PC-9 (cell line): ENCODE results near the gene KCNK17. TPM values are rescaled to one million over a fixed set of nuclear protein-coding genes. Genes with fewer than 3 reads are reported as not detected.
A peak's percentile ranks its signal among the peaks of the same experiment; 100 is the strongest.

Source experiments
- BruUV-seq: library from RNA; stranded (reverse); fragments of 400-500 nt; replicated peaks from 2 replicates; lab custom pipeline; 2021; lab: Mats Ljungman, UMichigan
- CTCF ChIA-PET: fragments of 300-600 bp; sonication (Branson Sonifier 250); formaldehyde crosslinking; loops from one replicate; lab custom pipeline; 2022; ENCODE audit warnings: antibody characterized with exemption; lab: Charles Lee
- POLR2A ChIA-PET: fragments of 300-600 bp; sonication (Branson Sonifier 250); formaldehyde crosslinking; loops from one replicate; lab custom pipeline; 2022; ENCODE audit warnings: antibody characterized with exemption; ENCODE audit not compliant: unreplicated experiment; lab: Charles Lee
- DNase-seq, 2 experiments: peaks; one replicate each; pipeline versions ENCODE4 v3.0.0 to v3.0.0-alpha.2; 2015 to 2022; ENCODE audit warnings: mixed read lengths in 1 of 2
- H2AFZ ChIP-seq: fragments of 200-600 bp; sonication (generic); 2 replicates; pipeline ENCODE4 v1.8.1; 2017; ENCODE audit warnings: antibody characterized with exemption
- H3F3A ChIP-seq: fragments of 200-600 bp; sonication (generic); 2 replicates; pipeline ENCODE4 v1.8.1; 2017; ENCODE audit warnings: antibody characterized with exemption, mild to moderate bottlenecking, low read depth; ENCODE audit not compliant: insufficient read depth
- H3K27ac ChIP-seq: fragments of 200-600 bp; sonication (generic); 2 replicates; pipeline ENCODE4 v1.6.1; 2016; ENCODE audit warnings: mixed run types
- H3K27me3 ChIP-seq: fragments of 200-600 bp; sonication (generic); 2 replicates; pipeline ENCODE4 v1.6.1; 2016; ENCODE audit warnings: low read depth, mixed run types; ENCODE audit not compliant: insufficient read depth
- H3K36me3 ChIP-seq: fragments of 200-600 bp; sonication (generic); 2 replicates; pipeline ENCODE4 v1.6.1; 2016; ENCODE audit warnings: low read depth, mixed run types
- H3K4me1 ChIP-seq: fragments of 200-600 bp; sonication (generic); replicated peaks from 2 replicates; pipeline ENCODE4 v1.6.1; 2016; ENCODE audit warnings: mixed run types; ENCODE audit not compliant: insufficient read depth
- H3K4me2 ChIP-seq: fragments of 200-600 bp; sonication (generic); 2 replicates; pipeline ENCODE4 v1.6.1; 2017; ENCODE audit warnings: mixed run types
- H3K4me3 ChIP-seq: fragments of 200-600 bp; sonication (generic); 2 replicates; pipeline ENCODE4 v1.6.1; 2016; ENCODE audit warnings: mixed run types
- H3K79me2 ChIP-seq: fragments of 200-600 bp; sonication (generic); 2 replicates; pipeline ENCODE4 v1.6.1; 2017; ENCODE audit warnings: low read depth, mixed run types
- H3K9me2 ChIP-seq: fragments of 200-600 bp; sonication (generic); 2 replicates; pipeline ENCODE4 v1.8.1; 2017; ENCODE audit warnings: mild to moderate bottlenecking; ENCODE audit not compliant: insufficient read depth
- H3K9me3 ChIP-seq: fragments of 200-600 bp; sonication (generic); 2 replicates; pipeline ENCODE4 v1.8.1; 2016; ENCODE audit warnings: low read depth; ENCODE audit not compliant: insufficient read depth
- H4K20me1 ChIP-seq: fragments of 200-600 bp; sonication (generic); 2 replicates; pipeline ENCODE4 v1.8.1; 2017; ENCODE audit not compliant: insufficient read depth
- CTCF ChIP-seq: fragments of 200-600 bp; sonication (generic); conservative IDR thresholded peaks from 2 replicates; pipeline ENCODE4 v1.6.1; 2017; ENCODE audit warnings: mixed run types, antibody characterized with exemption, mild to moderate bottlenecking, moderate library complexity
- EZH2 ChIP-seq: fragments of 200-600 bp; sonication (generic); IDR thresholded peaks from 2 replicates; pipeline ENCODE4 v1.8.0; 2017; ENCODE audit warnings: antibody characterized with exemption, low read depth
- intact Hi-C: fragments of 100-400 bp; cut with micrococcal nuclease; formaldehyde crosslinking; loops from one replicate; pipeline ENCODE4 v1.10.0; 2022; ENCODE audit not compliant: unreplicated experiment
- total RNA-seq: library from RNA; stranded (reverse); gene quantifications from 2 replicates; pipeline ENCODE4 v1.2.3, GENCODE V29; 2021

The KCNK17 gene
- total RNA-seq, 1 experiment from 2014 or later = not detected

- no peaks in the 10 kb centered on the region for H3K9me2 ChIP-seq
- no peak overlapping the region for H3K4me3 ChIP-seq
- peaks cover 11% of the 10 kb centered on the region; the same call in 1 of the 2 replicates for H3F3A ChIP-seq
- TF ChIP-seq CTCF = no peak
- no peak for TF ChIP-seq EZH2
- POLR2A ChIA-PET = no interaction called here
- peak overlapping the region; percentile 34; the same call in 1 of the 2 replicates for H3K27ac ChIP-seq
- H3K36me3 ChIP-seq = no peaks in the 10 kb centered on the region
- H2AFZ ChIP-seq = no peak overlapping the region
- intact Hi-C loops = loop anchor here (1.0 kb wide), 1 partner anchor 104 kb away; no protein-coding TSS in a partner anchor
- H3K4me1 ChIP-seq = peaks cover 37% of the 10 kb centered on the region
- H3K27me3 ChIP-seq = no peaks in the 10 kb centered on the region
- no TSS peak for BruUV-seq
- no peaks in the 10 kb centered on the region for H3K9me3 ChIP-seq
- CTCF ChIA-PET = no interaction called here
- no peak overlapping the region for H3K4me2 ChIP-seq
- peak; percentile 61 to 62 for DNase-seq
- H4K20me1 ChIP-seq = no peaks in the 10 kb centered on the region
- no peaks in the 10 kb centered on the region for H3K79me2 ChIP-seq
Measured at GRCh38 chr6:39273406-39273821, 40.8 kb downstream of the KCNK17 start.

GRCh38 chr6:39269961-39270360 is 44.3 kb downstream of the KCNK17 start:
- Histone ChIP-seq H3K4me2 (peak overlapping the region; percentile 66), H3K9me3 (no peaks in the 10 kb centered on the region), H4K20me1 (no peaks in the 10 kb centered on the region), H3K4me3 (no peak overlapping the region), H3K79me2 (no peaks in the 10 kb centered on the region), H3K9me2 (no peaks in the 10 kb centered on the region), H2AFZ (0 out of 2 replicates have a peak overlapping the region, but pooled peaks have one; percentile 46), H3K27me3 (no peaks in the 10 kb centered on the region), H3K4me1 (peaks cover 56% of the 10 kb centered on the region), H3K36me3 (no peaks in the 10 kb centered on the region), H3K27ac (peak overlapping the region; percentile 77), H3F3A (peaks cover 11% of the 10 kb centered on the region; the same call in 1 of the 2 replicates)
- no TSS peak for BruUV-seq
- ChIA-PET POLR2A (no interaction called here), CTCF (interaction anchor here (1.2 kb wide), 1 partner anchor 70 kb away, joined by 4 read pairs; no protein-coding TSS in a partner anchor)
- intact Hi-C loops = loop anchor here (5.0 kb wide), 1 partner anchor 43 kb away; the partner anchor contains the start of gene KCNK5
- peak; percentile 65 to 93 for DNase-seq
- TF ChIP-seq EZH2 (no peak), CTCF (no peak)

GRCh38 chr6:39268721-39269120 is 45.5 kb downstream of the KCNK17 start:
- no peaks in the 10 kb centered on the region for H3K79me2 ChIP-seq
- H3K36me3 ChIP-seq = no peaks in the 10 kb centered on the region
- H4K20me1 ChIP-seq = no peaks in the 10 kb centered on the region
- H3K9me2 ChIP-seq = no peaks in the 10 kb centered on the region
- no peak overlapping the region for H2AFZ ChIP-seq
- peaks cover 16% of the 10 kb centered on the region; the same call in 1 of the 2 replicates for H3F3A ChIP-seq
- H3K4me1 ChIP-seq = peaks cover 54% of the 10 kb centered on the region
- H3K4me3 ChIP-seq = no peak overlapping the region
- H3K4me2 ChIP-seq = no peak overlapping the region
- H3K9me3 ChIP-seq = no peaks in the 10 kb centered on the region
- TF ChIP-seq EZH2 (no peak), CTCF (no peak)
- no peak for DNase-seq
- intact Hi-C loops = loop anchor here (5.0 kb wide), 1 partner anchor 41 kb away; the partner anchor contains the start of gene KCNK5
- no peaks in the 10 kb centered on the region for H3K27me3 ChIP-seq
- CTCF ChIA-PET = interaction anchor here (0.5 to 1.2 kb wide), 5 partner anchors 12 to 223 kb away, joined by 3 to 6 read pairs (median 3); no protein-coding TSS in a partner anchor
- BruUV-seq = no TSS peak
- POLR2A ChIA-PET = no interaction called here
- peak overlapping the region; percentile 77; the same call in 1 of the 2 replicates for H3K27ac ChIP-seq
